ENCODE measurements around the gene RAB37. TPM values are rescaled to one million over a fixed set of nuclear protein-coding genes. Genes with fewer than 3 reads are reported as not detected.
A peak's percentile ranks its signal among the peaks of the same experiment; 100 is the strongest.

The RAB37 gene
- total and polyA plus RNA-seq, 7 experiments from 2014 or later: 23.6 to 58.5 (median 30.7) TPM

GRCh38 chr17:74771319-74771914 is 34.4 kb downstream of the RAB37 start:
- Mint-ChIP-seq H3K27me3 (no peaks in the 10 kb centered on the region), H3K36me3 (peaks cover 6 to 42% (median 17%) of the 10 kb centered on the region in 5 donors), H3K27ac (peak overlapping the region in 4 of 9 donors; percentile 32 to 92 (median 48)), H3K4me1 (peaks cover 14 to 52% (median 40%) of the 10 kb centered on the region in 7 donors), H3K4me3 (no peak overlapping the region), H3K9me3 (no peaks in the 10 kb centered on the region)
- peaks cover 9 to 19% of the 10 kb centered on the region in 2 donors for H3K4me1 ChIP-seq (ENCODE audit: control insufficient read depth in 2 of 2, insufficient read depth in 2 of 2, low read length in 2 of 2)
- peaks cover 12 to 74% (median 19%) of the 10 kb centered on the region in 3 experiments for H3K36me3 ChIP-seq (ENCODE audit: control insufficient read depth in 2 of 3, insufficient read depth in 3 of 3, low read length in 3 of 3)
- ChIA-PET POLR2A (interaction anchor here (1.1 to 16.9 kb wide), 5 partner anchors 9 to 107 kb away, joined by 3 to 372 read pairs (median 20); partner anchors contain the start of genes NHERF1 and RAB37), CTCF (interaction anchor here (0.6 to 11.7 kb wide), 14 partner anchors 8 to 300 kb away, joined by 3 to 165 read pairs (median 8); partner anchors contain the start of genes NHERF1 and RAB37)
- no peaks in the 10 kb centered on the region for H3K27me3 ChIP-seq (ENCODE audit: control insufficient read depth in 2 of 2, insufficient read depth in 2 of 2, low read length in 2 of 2)
- intact Hi-C loops (cut with micrococcal nuclease): no loop called here
- no peak for ATAC-seq
- H3K4me3 ChIP-seq (ENCODE audit: low read length): no peak overlapping the region
- H3K27ac ChIP-seq (ENCODE audit: low read depth, low read length): no peak overlapping the region
- no peak for DNase-seq
- no peaks in the 10 kb centered on the region for H3K9me3 ChIP-seq (ENCODE audit: control insufficient read depth in 2 of 3, low read length in 3 of 3)

- Mint-ChIP-seq H3K4me3 (no peak overlapping the region), H3K27ac (peak overlapping the region in 6 of 9 donors; percentile 32 to 57 (median 48)), H3K4me1 (peaks cover 15 to 58% (median 45%) of the 10 kb centered on the region in 7 donors), H3K36me3 (peaks cover 6 to 38% (median 17%) of the 10 kb centered on the region in 5 donors), H3K27me3 (no peaks in the 10 kb centered on the region), H3K9me3 (no peaks in the 10 kb centered on the region)
- ATAC-seq (no peak), DNase-seq (no peak)
- POLR2A ChIA-PET: interaction anchor here (0.5 to 16.9 kb wide), 3 partner anchors 18 to 572 kb away, joined by 3 to 372 read pairs (median 20); partner anchors contain the start of genes NHERF1 and RAB37
- H3K4me1 ChIP-seq (ENCODE audit: control insufficient read depth in 2 of 2, insufficient read depth in 2 of 2, low read length in 2 of 2): peaks cover 15 to 23% of the 10 kb centered on the region in 2 donors
- peaks cover 12 to 68% (median 19%) of the 10 kb centered on the region in 3 experiments for H3K36me3 ChIP-seq (ENCODE audit: control insufficient read depth in 2 of 3, insufficient read depth in 3 of 3, low read length in 3 of 3)
- intact Hi-C loops (cut with micrococcal nuclease): no loop called here
- no peaks in the 10 kb centered on the region for H3K27me3 ChIP-seq (ENCODE audit: control insufficient read depth in 2 of 2, insufficient read depth in 2 of 2, low read length in 2 of 2)
- H3K9me3 ChIP-seq (ENCODE audit: control insufficient read depth in 2 of 3, low read length in 3 of 3): no peaks in the 10 kb centered on the region
- CTCF ChIA-PET: interaction anchor here (1.6 to 11.7 kb wide), 4 partner anchors 10 to 115 kb away, joined by 5 to 165 read pairs (median 59); partner anchors contain the start of gene NHERF1
- H3K4me3 ChIP-seq (ENCODE audit: low read length): no peak overlapping the region
- H3K27ac ChIP-seq (ENCODE audit: low read depth, low read length): peak overlapping the region; percentile 47
Observed at GRCh38 chr17:74772053-74772452, 35.0 kb downstream of the RAB37 start.

DNA sequence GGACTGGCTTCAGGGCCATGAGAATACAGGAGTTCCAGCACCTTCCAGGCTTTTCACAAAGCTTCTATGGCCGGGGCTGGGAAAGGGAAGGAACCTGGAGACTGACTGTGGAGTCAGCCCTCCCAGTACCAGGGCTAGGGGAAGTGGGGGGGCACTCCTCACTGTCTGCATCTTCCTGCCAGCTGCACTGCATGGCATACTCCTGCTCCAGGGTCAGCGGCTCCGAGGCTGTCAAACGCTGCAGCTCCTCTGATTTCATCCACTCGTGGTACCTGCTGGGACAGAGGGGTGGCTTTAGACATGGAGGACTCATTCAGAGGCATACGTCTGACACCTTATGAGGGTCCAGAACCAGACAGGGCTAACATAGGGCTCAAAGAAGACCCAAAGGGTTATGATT is 36.4 kb downstream of the RAB37 start:
- no peak for DNase-seq
- H3K27me3 ChIP-seq (ENCODE audit: control insufficient read depth in 2 of 2, insufficient read depth in 2 of 2, low read length in 2 of 2): no peaks in the 10 kb centered on the region
- ATAC-seq: no peak
- Mint-ChIP-seq H3K4me3 (peak overlapping the region in 4 of 10 donors; percentile 49 to 78 (median 52)), H3K27me3 (no peaks in the 10 kb centered on the region), H3K36me3 (peaks cover 4 to 39% (median 15%) of the 10 kb centered on the region in 5 donors), H3K9me3 (no peaks in the 10 kb centered on the region), H3K4me1 (peaks cover 17 to 66% (median 55%) of the 10 kb centered on the region in 7 donors), H3K27ac (peak overlapping the region in 7 of 9 donors; percentile 16 to 91 (median 80))
- CTCF ChIA-PET: interaction anchor here (0.7 to 11.7 kb wide), 5 partner anchors 15 to 117 kb away, joined by 3 to 165 read pairs (median 20); no protein-coding TSS in a partner anchor
- peaks cover 27 to 33% of the 10 kb centered on the region in 2 donors for H3K4me1 ChIP-seq (ENCODE audit: control insufficient read depth in 2 of 2, insufficient read depth in 2 of 2, low read length in 2 of 2)
- intact Hi-C loops (cut with micrococcal nuclease): no loop called here
- POLR2A ChIA-PET: interaction anchor here (0.9 to 16.9 kb wide), 4 partner anchors 15 to 226 kb away, joined by 3 to 372 read pairs (median 18); partner anchors contain the start of genes NHERF1 and RAB37
- peak overlapping the region; percentile 47 for H3K27ac ChIP-seq (ENCODE audit: low read depth, low read length)
- H3K36me3 ChIP-seq (ENCODE audit: control insufficient read depth in 2 of 3, insufficient read depth in 3 of 3, low read length in 3 of 3): peaks cover 11 to 54% (median 15%) of the 10 kb centered on the region in 3 experiments
- no peaks in the 10 kb centered on the region for H3K9me3 ChIP-seq (ENCODE audit: control insufficient read depth in 2 of 3, low read length in 3 of 3)
- H3K4me3 ChIP-seq (ENCODE audit: low read length): no peak overlapping the region

DNA sequence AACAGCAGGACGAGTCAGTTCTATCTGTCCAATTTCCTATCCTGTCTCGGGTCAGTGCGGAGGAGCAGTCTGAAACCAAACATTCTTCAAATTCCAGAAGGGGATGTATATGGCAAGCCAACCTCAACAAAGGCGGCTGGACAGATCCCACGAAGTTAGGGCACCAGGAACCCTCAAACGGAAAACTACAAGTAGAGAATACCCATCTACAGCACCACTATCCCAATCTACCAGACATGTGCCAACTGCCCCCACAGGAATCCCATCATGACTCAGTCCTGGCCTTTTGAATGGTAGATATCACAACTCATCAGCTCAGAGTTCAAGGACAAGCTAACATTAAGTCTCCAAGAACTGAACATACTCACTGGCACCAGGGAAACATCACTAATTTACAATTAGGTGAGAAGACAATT is 36.8 kb downstream of the RAB37 start:
- intact Hi-C loops (cut with micrococcal nuclease): loop anchor here in 1 of 2 donors (2.0 kb wide), 1 partner anchor 15 kb away; no protein-coding TSS in a partner anchor
- peak overlapping the region; percentile 16 to 91 (median 80) for H3K27ac Mint-ChIP-seq
- ATAC-seq (no peak), DNase-seq (no peak)
- Histone ChIP-seq H3K4me1 (ENCODE audit: control insufficient read depth in 2 of 2, insufficient read depth in 2 of 2, low read length in 2 of 2) (peaks cover 29 to 34% of the 10 kb centered on the region in 2 donors), H3K36me3 (ENCODE audit: control insufficient read depth in 2 of 3, insufficient read depth in 3 of 3, low read length in 3 of 3) (peaks cover 6 to 50% (median 12%) of the 10 kb centered on the region in 3 experiments), H3K4me3 (ENCODE audit: low read length) (no peak overlapping the region), H3K27me3 (ENCODE audit: control insufficient read depth in 2 of 2, insufficient read depth in 2 of 2, low read length in 2 of 2) (no peaks in the 10 kb centered on the region), H3K27ac (ENCODE audit: low read depth, low read length) (no peak overlapping the region), H3K9me3 (ENCODE audit: control insufficient read depth in 2 of 3, low read length in 3 of 3) (no peaks in the 10 kb centered on the region)
- CTCF ChIA-PET: interaction anchor here (3.2 to 11.7 kb wide), 4 partner anchors 18 to 117 kb away, joined by 18 to 165 read pairs (median 47); partner anchors contain the start of gene RAB37
- no peaks in the 10 kb centered on the region for H3K9me3 Mint-ChIP-seq
- peaks cover 0 to 35% (median 10%) of the 10 kb centered on the region in 5 donors for H3K36me3 Mint-ChIP-seq
- H3K4me1 Mint-ChIP-seq: peaks cover 13 to 65% (median 53%) of the 10 kb centered on the region in 7 donors
- H3K4me3 Mint-ChIP-seq: peak overlapping the region; percentile 41 to 78 (median 52)
- POLR2A ChIA-PET: interaction anchor here (0.7 to 16.9 kb wide), 5 partner anchors 15 to 226 kb away, joined by 3 to 372 read pairs (median 6); partner anchors contain the start of genes NHERF1 and RAB37
- H3K27me3 Mint-ChIP-seq: no peaks in the 10 kb centered on the region

- ATAC-seq (no peak), DNase-seq (no peak)
- CTCF ChIA-PET: interaction anchor here (0.8 to 11.7 kb wide), 7 partner anchors 15 to 119 kb away, joined by 3 to 165 read pairs (median 18); partner anchors contain the start of gene RAB37
- Histone ChIP-seq H3K36me3 (ENCODE audit: control insufficient read depth in 2 of 3, insufficient read depth in 3 of 3, low read length in 3 of 3) (peaks cover 5 to 34% (median 11%) of the 10 kb centered on the region in 3 experiments), H3K9me3 (ENCODE audit: control insufficient read depth in 2 of 3, low read length in 3 of 3) (no peaks in the 10 kb centered on the region), H3K4me3 (ENCODE audit: low read length) (peak overlapping the region; percentile 91), H3K27ac (ENCODE audit: low read depth, low read length) (peak overlapping the region; percentile 78), H3K4me1 (ENCODE audit: control insufficient read depth in 2 of 2, insufficient read depth in 2 of 2, low read length in 2 of 2) (peaks cover 43 to 44% of the 10 kb centered on the region in 2 donors), H3K27me3 (ENCODE audit: control insufficient read depth in 2 of 2, insufficient read depth in 2 of 2, low read length in 2 of 2) (no peaks in the 10 kb centered on the region)
- H3K9me3 Mint-ChIP-seq: peaks cover 0 to 2% (median 0%) of the 10 kb centered on the region in 11 donors
- H3K4me3 Mint-ChIP-seq: peak overlapping the region; percentile 96 to 100 (median 98)
- POLR2A ChIA-PET: interaction anchor here (0.9 to 16.9 kb wide), 8 partner anchors 11 to 486 kb away, joined by 3 to 372 read pairs (median 5); partner anchors contain the start of genes GGA3, MRPS7, NHERF1 and RAB37
- no peaks in the 10 kb centered on the region for H3K27me3 Mint-ChIP-seq
- H3K27ac Mint-ChIP-seq: peak overlapping the region; percentile 91 to 99 (median 96)
- H3K4me1 Mint-ChIP-seq: peaks cover 24 to 74% (median 63%) of the 10 kb centered on the region in 7 donors
- intact Hi-C loops (cut with micrococcal nuclease): loop anchor here (1.0 to 2.0 kb wide), 4 partner anchors 16 to 98 kb away; partner anchors contain the start of gene NHERF1 (in 2 of the 2)
- peaks cover 0 to 30% (median 9%) of the 10 kb centered on the region in 5 donors for H3K36me3 Mint-ChIP-seq
Observed at GRCh38 chr17:74775409-74776043, 38.5 kb downstream of the RAB37 start.

Data from naive thymus-derived CD4-positive, alpha-beta T cell (primary cell).